ENCODE results near the gene GNLY.
"Not testable (repeated sequence)": the region's sequence is repeated elsewhere in the genome, so short reads cannot be mapped to it uniquely, and the experiment has no call there.

GNLY gene

GRCh38 chr2:85694052-85695025, at the start of gene GNLY:
GNLY (plus strand) TSS chr2:85694358; CDS start chr2:85694419, 61 bp downstream.
- no peak for DNase-seq

- no peak for DNase-seq
Measured at GRCh38 chr2:85644909-85645308, 49.2 kb upstream of the GNLY start.

- DNase-seq: no peak
Measured at GRCh38 chr2:85646166-85646565, 48.0 kb upstream of the GNLY start.

GRCh38 chr2:85647823-85648526, 46.2 kb upstream of the GNLY start:
- no peak for DNase-seq

- DNase-seq: no peak
Measured at GRCh38 chr2:85648619-85649018, 45.5 kb upstream of the GNLY start.

- DNase-seq: no peak
Measured at GRCh38 chr2:85649201-85650190, 44.7 kb upstream of the GNLY start.

- DNase-seq: no peak
Measured at GRCh38 chr2:85650456-85650855, 43.7 kb upstream of the GNLY start.

GRCh38 chr2:85651097-85651496, 43.1 kb upstream of the GNLY start:
- no peak for DNase-seq

GRCh38 chr2:85652056-85652455, 42.1 kb upstream of the GNLY start:
- no peak for DNase-seq

- no peak for DNase-seq
Measured at GRCh38 chr2:85653996-85654395, 40.2 kb upstream of the GNLY start.

- DNase-seq: no peak
Measured at GRCh38 chr2:85655961-85656417, 38.2 kb upstream of the GNLY start.

- DNase-seq: no peak
Measured at GRCh38 chr2:85656468-85656867, 37.7 kb upstream of the GNLY start.

GRCh38 chr2:85657399-85657798, 36.8 kb upstream of the GNLY start:
- DNase-seq: not testable (repeated sequence)

- DNase-seq: no peak
Measured at GRCh38 chr2:85659324-85659981, 34.7 kb upstream of the GNLY start.

- DNase-seq: not testable (repeated sequence)
Measured at GRCh38 chr2:85660301-85660700, 33.9 kb upstream of the GNLY start.

GRCh38 chr2:85660725-85661124, 33.4 kb upstream of the GNLY start:
- no peak for DNase-seq

GRCh38 chr2:85661139-85661858, 32.9 kb upstream of the GNLY start:
- DNase-seq: no peak

- DNase-seq: no peak
Measured at GRCh38 chr2:85662899-85663593, 31.1 kb upstream of the GNLY start.

GRCh38 chr2:85663594-85664565, 30.3 kb upstream of the GNLY start:
- DNase-seq: no peak

Measured in SHP77 treated with DMSO at 0.1 percent for 48 hours (cell line).